GM21786 (cell line): ENCODE measurements around the gene ZNF324.
"Not testable (repeated sequence)": the region's sequence is repeated elsewhere in the genome, so short reads cannot be mapped to it uniquely, and the experiment has no call there.

Source experiments
- ATAC-seq: cut with Tn5 transposase; IDR thresholded peaks from one replicate; pipeline ENCODE4 v1.9.1; 2021; ENCODE audit not compliant: unreplicated experiment

ZNF324 gene

GRCh38 chr19:58466760-58467589 is at the start of gene ZNF324:
Gene ZNF324, plus strand, starts transcription at chr19:58467080. Its CDS starts 2,106 bp downstream, at chr19:58469186.
- peak; percentile 97 for ATAC-seq

GRCh38 chr19:58428617-58429016 is 38.3 kb upstream of the ZNF324 start:
- no peak for ATAC-seq

- ATAC-seq = no peak
These were observed 37.1 kb upstream of the ZNF324 start for GRCh38 chr19:58429745-58430144.

GRCh38 chr19:58434217-58434616 is 32.7 kb upstream of the ZNF324 start:
- ATAC-seq = no peak

GRCh38 chr19:58439576-58440554 is 27.0 kb upstream of the ZNF324 start, which contains the start of gene ZNF132:
Gene ZNF132, minus strand, starts transcription at chr19:58440153. Its CDS starts 332 bp downstream, at chr19:58439821.
- ATAC-seq = peak; percentile 97

GRCh38 chr19:58440556-58440955 is 26.3 kb upstream of the ZNF324 start:
- no peak for ATAC-seq

- not testable (repeated sequence) for ATAC-seq
These were observed 23.9 kb upstream of the ZNF324 start for GRCh38 chr19:58442986-58443385.

GRCh38 chr19:58448860-58449259 is 18.0 kb upstream of the ZNF324 start:
- not testable (repeated sequence) for ATAC-seq

- not testable (repeated sequence) for ATAC-seq
These were observed 16.9 kb upstream of the ZNF324 start for GRCh38 chr19:58449980-58450379.

- no peak for ATAC-seq
These were observed 16.0 kb upstream of the ZNF324 start for GRCh38 chr19:58450856-58451357.

GRCh38 chr19:58451358-58452101 is 15.3 kb upstream of the ZNF324 start, which contains the start of gene ZNF324B:
Gene ZNF324B, plus strand, starts transcription at chr19:58451622. Its CDS starts 2,080 bp downstream, at chr19:58453702.
- peak; percentile 95 for ATAC-seq

GRCh38 chr19:58453743-58454142 is 13.1 kb upstream of the ZNF324 start:
- ATAC-seq = no peak

- ATAC-seq = no peak
These were observed 11.6 kb upstream of the ZNF324 start for GRCh38 chr19:58455306-58455705.

GRCh38 chr19:58456111-58456510 is 10.8 kb upstream of the ZNF324 start:
- no peak for ATAC-seq

- ATAC-seq = no peak
These were observed 6.8 kb upstream of the ZNF324 start for GRCh38 chr19:58460039-58460438.

- peak; percentile 13 for ATAC-seq
These were observed 656 bp upstream of the ZNF324 start for GRCh38 chr19:58466089-58466759.

- no peak for ATAC-seq
These were observed 1.4 kb downstream of the ZNF324 start for GRCh38 chr19:58468216-58468839.

- no peak for ATAC-seq
These were observed 2.5 kb downstream of the ZNF324 start for GRCh38 chr19:58469241-58470013.
